ENCODE results near the gene TIMP3. TPM values are rescaled to one million over a fixed set of nuclear protein-coding genes. Genes with fewer than 3 reads are reported as not detected.

Gene TIMP3
- total RNA-seq, 2 experiments from 2014 or later: not detected

DNA sequence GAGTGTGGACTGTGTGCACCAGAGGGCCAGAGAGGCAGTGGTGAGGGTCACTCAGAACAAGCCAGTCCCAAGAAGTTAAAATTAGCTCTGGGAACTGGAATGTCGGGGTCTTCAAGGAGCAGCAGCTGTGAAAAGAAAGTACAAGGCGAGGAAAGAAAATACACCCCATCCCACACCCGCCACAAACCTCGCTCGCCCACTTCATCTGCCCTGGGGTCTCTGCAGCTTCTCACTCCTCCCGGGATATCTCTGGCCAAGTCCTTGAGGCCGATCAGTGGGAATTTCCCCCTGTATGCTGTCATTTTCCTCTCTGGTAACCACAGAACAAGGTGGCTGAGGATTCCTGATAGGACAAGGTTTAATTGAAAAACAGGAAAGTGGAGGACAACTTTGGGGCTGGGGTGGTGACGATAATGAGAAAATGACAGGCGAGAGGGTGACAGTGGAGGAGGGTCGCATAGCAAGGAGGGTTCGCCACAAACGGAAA lies 36.3 kb upstream of the TIMP3 start:
- CTCF ChIA-PET: no interaction called here
- Mint-ChIP-seq H3K27me3 (ENCODE audit: low read depth) (peaks cover 28% of the 10 kb centered on the region), H3K9me3 (no peaks in the 10 kb centered on the region), H3K4me1 (ENCODE audit: low read depth) (no peaks in the 10 kb centered on the region), H3K4me3 (no peak overlapping the region), H3K36me3 (ENCODE audit: low read depth) (no peaks in the 10 kb centered on the region), H3K27ac (no peak overlapping the region)
- no peak for DNase-seq
- intact Hi-C loops (cut with micrococcal nuclease): no loop called here

DNA sequence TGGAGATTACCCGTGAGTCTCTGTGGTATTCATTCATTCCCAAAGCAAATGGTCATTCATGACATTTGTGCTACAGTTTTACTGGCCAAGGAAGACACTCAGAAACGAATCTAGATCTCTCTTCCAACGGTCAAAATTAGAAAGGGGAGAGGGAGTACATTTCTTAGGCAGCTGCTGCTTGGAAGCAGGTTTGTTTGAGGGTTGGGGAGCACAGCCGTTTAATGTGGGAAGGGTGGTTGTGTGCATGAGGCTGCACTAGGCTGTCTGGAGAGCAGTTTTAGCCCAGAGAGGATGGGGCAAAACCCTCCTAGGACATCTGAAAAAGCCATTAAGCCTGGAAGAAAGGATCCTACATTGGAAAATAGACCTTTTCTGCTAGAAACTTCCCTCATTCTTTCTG lies 29.7 kb upstream of the TIMP3 start:
- H3K27me3 Mint-ChIP-seq (ENCODE audit: low read depth): peaks cover 3% of the 10 kb centered on the region
- no peaks in the 10 kb centered on the region for H3K9me3 Mint-ChIP-seq
- intact Hi-C loops (cut with micrococcal nuclease): no loop called here
- CTCF ChIA-PET: interaction anchor here (0.6 kb wide), 1 partner anchor 164 kb away, joined by 3 read pairs; no protein-coding TSS in a partner anchor
- no peak overlapping the region for H3K27ac Mint-ChIP-seq
- no peak overlapping the region for H3K4me3 Mint-ChIP-seq
- DNase-seq: no peak
- H3K36me3 Mint-ChIP-seq (ENCODE audit: low read depth): no peaks in the 10 kb centered on the region
- H3K4me1 Mint-ChIP-seq (ENCODE audit: low read depth): no peaks in the 10 kb centered on the region

DNA sequence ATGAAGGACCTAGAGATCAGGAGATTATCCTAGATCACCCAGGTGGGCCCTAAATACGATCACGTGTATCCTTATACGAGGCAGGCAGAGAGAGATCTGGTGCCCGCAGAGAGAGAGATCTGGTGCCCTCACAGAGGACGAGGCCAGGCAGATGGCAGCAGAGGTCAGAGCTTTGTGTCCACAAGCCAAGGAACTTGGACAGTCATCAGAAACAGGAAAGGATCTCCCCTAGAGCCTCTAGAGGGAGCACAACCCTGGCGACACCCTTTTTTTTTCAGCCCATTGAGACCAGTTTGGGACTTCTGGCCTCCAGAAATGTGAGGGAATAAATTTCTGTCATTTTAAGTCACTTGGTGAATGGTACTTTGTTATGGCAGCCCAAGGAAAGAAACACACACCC lies 25.5 kb upstream of the TIMP3 start:
- Mint-ChIP-seq H3K4me1 (ENCODE audit: low read depth) (no peaks in the 10 kb centered on the region), H3K27ac (no peak overlapping the region), H3K36me3 (ENCODE audit: low read depth) (no peaks in the 10 kb centered on the region), H3K27me3 (ENCODE audit: low read depth) (peaks cover under 1% of the 10 kb centered on the region), H3K4me3 (no peak overlapping the region), H3K9me3 (no peaks in the 10 kb centered on the region)
- DNase-seq: no peak
- intact Hi-C loops (cut with micrococcal nuclease): no loop called here
- CTCF ChIA-PET: interaction anchor here (0.9 kb wide), 1 partner anchor 21 kb away, joined by 5 read pairs; no protein-coding TSS in a partner anchor

DNA sequence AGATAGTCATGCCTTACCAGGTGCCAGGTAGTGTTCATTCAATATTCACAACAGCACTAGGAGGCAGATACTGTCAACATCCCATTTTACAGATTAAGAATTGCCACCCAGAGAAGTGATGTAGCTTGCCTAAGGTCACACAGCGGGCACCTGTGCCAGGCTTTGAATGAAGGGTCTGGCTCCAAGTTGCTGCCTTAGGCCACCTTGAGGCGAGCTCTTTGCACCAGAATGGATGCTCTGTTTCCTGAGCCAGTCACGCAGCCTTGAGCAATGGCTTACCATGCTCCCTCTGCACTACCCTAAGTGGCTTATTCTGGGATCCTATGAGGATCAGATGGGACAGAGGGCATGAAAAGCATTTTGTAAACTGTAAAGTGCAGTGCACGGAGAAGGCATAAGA lies 25.1 kb upstream of the TIMP3 start:
- CTCF ChIA-PET: interaction anchor here (0.9 to 2.1 kb wide), 2 partner anchors 20 to 21 kb away, joined by 5 to 8 read pairs; no protein-coding TSS in a partner anchor
- intact Hi-C loops (cut with micrococcal nuclease): no loop called here
- no peak overlapping the region for H3K27ac Mint-ChIP-seq
- no peaks in the 10 kb centered on the region for H3K27me3 Mint-ChIP-seq (ENCODE audit: low read depth)
- H3K4me1 Mint-ChIP-seq (ENCODE audit: low read depth): no peaks in the 10 kb centered on the region
- no peaks in the 10 kb centered on the region for H3K36me3 Mint-ChIP-seq (ENCODE audit: low read depth)
- no peak for DNase-seq
- no peaks in the 10 kb centered on the region for H3K9me3 Mint-ChIP-seq
- H3K4me3 Mint-ChIP-seq: no peak overlapping the region

DNA sequence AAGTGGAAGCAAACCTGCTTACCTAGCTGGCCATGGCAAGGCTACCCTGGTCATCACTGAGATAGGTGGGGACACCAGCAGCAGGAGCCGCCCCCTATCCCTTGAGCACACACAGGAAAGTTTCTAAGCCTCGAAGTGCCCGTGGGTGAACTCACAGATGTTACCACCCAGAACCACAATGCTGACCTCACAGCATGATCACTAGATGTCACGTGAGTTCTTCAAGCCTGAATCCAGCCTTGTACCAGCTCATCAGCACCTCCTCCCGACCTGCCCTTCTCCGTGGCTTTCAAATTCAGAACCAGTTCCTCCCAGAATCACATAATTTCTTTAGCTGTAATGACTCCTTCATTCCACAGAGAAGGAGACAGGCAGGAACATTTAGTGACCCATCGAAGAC lies 24.7 kb upstream of the TIMP3 start:
- intact Hi-C loops (cut with micrococcal nuclease): no loop called here
- no peaks in the 10 kb centered on the region for H3K27me3 Mint-ChIP-seq (ENCODE audit: low read depth)
- H3K27ac Mint-ChIP-seq: no peak overlapping the region
- H3K4me1 Mint-ChIP-seq (ENCODE audit: low read depth): no peaks in the 10 kb centered on the region
- H3K4me3 Mint-ChIP-seq: no peak overlapping the region
- DNase-seq: no peak
- CTCF ChIA-PET: interaction anchor here (1.4 to 2.1 kb wide), 2 partner anchors 20 to 116 kb away, joined by 3 to 8 read pairs; no protein-coding TSS in a partner anchor
- H3K9me3 Mint-ChIP-seq: no peaks in the 10 kb centered on the region
- no peaks in the 10 kb centered on the region for H3K36me3 Mint-ChIP-seq (ENCODE audit: low read depth)

GRCh38 chr22:32777987-32778386 lies 23.5 kb upstream of the TIMP3 start:
- CTCF ChIA-PET: interaction anchor here (1.4 to 2.1 kb wide), 2 partner anchors 19 to 117 kb away, joined by 3 to 8 read pairs; no protein-coding TSS in a partner anchor

DNA sequence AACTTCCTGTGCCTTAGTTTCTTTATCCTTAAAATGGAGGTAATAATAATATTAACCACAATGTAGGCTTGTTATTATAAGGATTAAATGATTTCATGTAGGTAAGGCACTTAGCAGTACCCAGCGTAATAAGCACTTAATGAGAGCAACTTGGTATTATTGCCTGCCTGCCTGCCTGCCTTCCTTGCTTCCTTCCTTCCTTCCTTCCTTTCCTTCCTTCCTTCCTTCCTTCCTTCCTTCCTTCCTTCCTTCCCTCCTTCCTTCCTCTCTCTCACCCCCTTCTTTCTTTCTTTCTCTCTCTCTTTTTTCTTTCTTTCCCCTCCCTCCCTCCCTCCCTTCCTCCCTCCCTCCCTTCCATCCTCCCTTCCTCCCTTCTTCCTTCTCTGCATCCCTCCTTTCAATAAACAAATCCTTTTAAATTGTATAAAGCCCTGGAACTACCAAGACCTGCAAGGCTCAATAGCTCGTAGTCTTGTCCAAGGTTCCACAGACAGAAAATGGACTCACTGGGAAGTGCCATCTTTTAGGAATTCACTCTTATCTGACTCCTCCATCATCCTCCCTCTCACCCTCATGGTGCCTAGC lies 20.7 kb upstream of the TIMP3 start:
- no peaks in the 10 kb centered on the region for H3K4me1 Mint-ChIP-seq (ENCODE audit: low read depth)
- H3K27ac Mint-ChIP-seq: no peak overlapping the region
- H3K9me3 Mint-ChIP-seq: no peaks in the 10 kb centered on the region
- CTCF ChIA-PET: no interaction called here
- DNase-seq: no peak
- intact Hi-C loops (cut with micrococcal nuclease): no loop called here
- H3K27me3 Mint-ChIP-seq (ENCODE audit: low read depth): no peaks in the 10 kb centered on the region
- H3K36me3 Mint-ChIP-seq (ENCODE audit: low read depth): no peaks in the 10 kb centered on the region
- no peak overlapping the region for H3K4me3 Mint-ChIP-seq

More at GRCh38 chr22:32777987-32778386, 23.5 kb upstream of the TIMP3 start:
- DNase-seq: no peak
- H3K27me3 Mint-ChIP-seq (ENCODE audit: low read depth): no peaks in the 10 kb centered on the region
- H3K36me3 Mint-ChIP-seq (ENCODE audit: low read depth): no peaks in the 10 kb centered on the region
- no peak overlapping the region for H3K27ac Mint-ChIP-seq
- no peaks in the 10 kb centered on the region for H3K4me1 Mint-ChIP-seq (ENCODE audit: low read depth)
- H3K4me3 Mint-ChIP-seq: no peak overlapping the region
- intact Hi-C loops (cut with micrococcal nuclease): no loop called here
- H3K9me3 Mint-ChIP-seq: no peaks in the 10 kb centered on the region

- intact Hi-C loops (cut with micrococcal nuclease): no loop called here
- no peak for DNase-seq
- Mint-ChIP-seq H3K27me3 (ENCODE audit: low read depth) (no peaks in the 10 kb centered on the region), H3K4me1 (ENCODE audit: low read depth) (no peaks in the 10 kb centered on the region), H3K36me3 (ENCODE audit: low read depth) (no peaks in the 10 kb centered on the region), H3K9me3 (no peaks in the 10 kb centered on the region), H3K4me3 (no peak overlapping the region), H3K27ac (no peak overlapping the region)
- CTCF ChIA-PET: interaction anchor here (0.6 kb wide), 1 partner anchor 146 kb away, joined by 6 read pairs; no protein-coding TSS in a partner anchor
Observed at GRCh38 chr22:32781695-32782094, 19.8 kb upstream of the TIMP3 start.

- Mint-ChIP-seq H3K4me3 (no peak overlapping the region), H3K4me1 (ENCODE audit: low read depth) (no peaks in the 10 kb centered on the region), H3K27me3 (ENCODE audit: low read depth) (no peaks in the 10 kb centered on the region), H3K9me3 (no peaks in the 10 kb centered on the region), H3K36me3 (ENCODE audit: low read depth) (no peaks in the 10 kb centered on the region), H3K27ac (no peak overlapping the region)
- intact Hi-C loops (cut with micrococcal nuclease): no loop called here
- CTCF ChIA-PET: interaction anchor here (0.9 to 2.6 kb wide), 3 partner anchors 9 to 233 kb away, joined by 3 to 14 read pairs (median 3); no protein-coding TSS in a partner anchor
- DNase-seq: no peak
Observed at GRCh38 chr22:32785321-32786026, 16.0 kb upstream of the TIMP3 start.

DNA sequence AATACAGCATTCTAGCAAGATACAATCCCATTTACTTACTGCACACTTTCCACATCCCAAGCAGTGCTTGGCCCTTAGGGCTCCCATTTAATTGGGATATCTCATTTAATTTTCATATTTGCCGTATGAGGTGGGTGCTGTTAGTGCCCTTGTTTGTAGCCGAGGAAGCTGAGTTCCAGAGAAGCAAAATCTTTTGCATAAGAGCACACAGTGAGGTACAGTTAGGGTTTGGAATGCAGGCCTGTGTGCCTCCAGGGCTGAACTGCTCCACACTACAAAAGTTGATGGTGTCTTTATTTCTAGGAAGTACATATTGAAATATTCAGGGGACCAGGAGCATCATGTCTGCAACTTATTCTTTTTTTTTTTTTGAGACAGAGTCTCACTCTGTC lies 15.5 kb upstream of the TIMP3 start:
- Mint-ChIP-seq H3K27ac (no peak overlapping the region), H3K4me3 (no peak overlapping the region), H3K36me3 (ENCODE audit: low read depth) (no peaks in the 10 kb centered on the region), H3K4me1 (ENCODE audit: low read depth) (no peaks in the 10 kb centered on the region), H3K27me3 (ENCODE audit: low read depth) (no peaks in the 10 kb centered on the region), H3K9me3 (no peaks in the 10 kb centered on the region)
- CTCF ChIA-PET: interaction anchor here (0.8 to 2.6 kb wide), 2 partner anchors 11 to 131 kb away, joined by 3 to 14 read pairs; no protein-coding TSS in a partner anchor
- intact Hi-C loops (cut with micrococcal nuclease): no loop called here
- no peak for DNase-seq

DNA sequence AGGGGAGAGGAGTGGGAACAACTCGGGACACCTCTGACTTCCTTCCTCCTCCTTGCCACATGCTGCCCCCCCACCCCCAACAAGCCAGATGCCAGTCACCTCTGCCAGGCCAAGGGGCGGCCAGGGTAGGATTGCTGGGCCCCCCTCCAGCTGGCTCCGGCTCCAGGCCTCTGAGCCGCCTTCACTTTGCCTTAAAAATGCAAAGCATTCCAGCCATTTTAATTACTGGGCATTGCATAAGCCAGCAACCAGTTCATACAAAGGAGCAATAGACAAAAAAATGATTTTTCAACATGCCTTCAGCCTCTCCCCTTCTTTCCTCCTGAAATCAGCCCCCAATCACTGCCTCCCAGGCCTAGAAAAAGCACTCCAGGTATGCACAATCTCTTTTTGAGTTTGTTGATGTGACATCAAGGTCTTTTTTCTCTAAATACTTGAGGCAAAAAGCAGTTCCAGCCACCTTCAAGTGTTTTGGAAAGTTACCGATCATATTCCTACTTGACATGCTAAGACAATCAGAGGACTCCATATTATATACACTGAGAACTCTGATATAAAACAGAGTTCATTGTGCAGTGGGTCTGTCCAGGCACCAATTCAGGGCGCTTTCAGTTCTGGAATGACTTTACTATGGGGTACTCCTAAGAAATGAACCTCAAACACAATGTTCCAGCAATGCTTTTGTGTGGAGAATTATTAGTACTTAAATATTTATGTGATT lies 12.4 kb upstream of the TIMP3 start:
- CTCF ChIA-PET: interaction anchor here (0.5 to 1.0 kb wide), 4 partner anchors 129 to 360 kb away, joined by 3 read pairs; no protein-coding TSS in a partner anchor
- no peaks in the 10 kb centered on the region for H3K27me3 Mint-ChIP-seq (ENCODE audit: low read depth)
- intact Hi-C loops (cut with micrococcal nuclease): no loop called here
- no peak overlapping the region for H3K4me3 Mint-ChIP-seq
- H3K9me3 Mint-ChIP-seq: no peaks in the 10 kb centered on the region
- no peaks in the 10 kb centered on the region for H3K4me1 Mint-ChIP-seq (ENCODE audit: low read depth)
- no peak for DNase-seq
- no peak overlapping the region for H3K27ac Mint-ChIP-seq
- H3K36me3 Mint-ChIP-seq (ENCODE audit: low read depth): no peaks in the 10 kb centered on the region
